IPS-18c (cell line): ENCODE results near the gene SP3.

Experiments
- H3K4me3 ChIP-seq: 2 replicates; pipeline ENCODE4 v1.7.0; 2013; ENCODE audit warnings: low read depth, mild to moderate bottlenecking, low read length, moderate library complexity; ENCODE audit not compliant: insufficient read depth
- H3K9me3 ChIP-seq: one replicate; pipeline ENCODE4 v1.6.1; 2013; ENCODE audit warnings: mild to moderate bottlenecking, low read length, moderate library complexity; ENCODE audit not compliant: control insufficient read depth, insufficient read depth

Gene SP3

DNA sequence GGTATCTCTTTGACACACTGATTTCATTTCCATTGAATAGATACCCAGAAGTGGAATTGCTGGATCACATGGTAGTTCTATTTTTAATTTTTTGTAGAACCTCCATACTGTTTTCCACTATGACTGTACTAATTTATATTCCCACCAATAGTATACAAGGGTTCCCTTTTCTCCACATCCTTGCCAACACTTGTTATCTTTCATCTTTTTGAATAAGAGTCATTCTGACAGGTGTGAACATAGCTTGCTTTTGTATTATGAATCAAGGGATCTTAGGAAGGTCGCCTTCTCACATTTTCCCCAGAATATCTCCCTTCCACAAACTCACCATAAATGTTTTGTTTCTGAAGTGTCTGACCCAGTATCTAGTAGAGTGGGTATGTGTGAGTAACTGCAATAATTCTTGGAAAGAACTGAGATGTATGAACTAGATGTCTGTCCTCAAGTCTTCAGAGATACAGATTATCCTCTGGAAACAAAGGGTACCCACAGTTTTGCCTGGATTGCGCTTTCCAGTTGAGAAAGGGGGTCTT lies 17.1 kb upstream of the SP3 start:
- no peaks in the 10 kb centered on the region for H3K9me3 ChIP-seq
- no peak overlapping the region for H3K4me3 ChIP-seq

DNA sequence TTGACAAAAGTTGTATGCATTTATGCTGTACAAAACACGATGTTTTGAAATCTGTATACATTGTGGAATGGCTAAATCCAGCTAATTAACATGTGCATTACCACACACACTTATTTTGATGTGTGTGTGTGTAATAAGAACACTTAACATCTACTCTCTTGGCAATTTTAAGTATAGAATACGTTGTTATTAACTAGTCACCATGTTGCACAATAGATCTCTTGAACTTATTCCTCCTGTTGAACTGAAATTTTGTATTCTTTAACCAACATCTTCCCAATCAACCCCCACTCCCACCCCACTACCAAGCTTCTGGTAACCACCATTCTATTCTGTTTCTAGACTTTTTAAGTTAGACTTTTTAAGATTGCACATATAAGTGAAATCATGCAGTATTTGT lies 16.3 kb upstream of the SP3 start:
- Histone ChIP-seq H3K4me3 (no peak overlapping the region), H3K9me3 (no peaks in the 10 kb centered on the region)

DNA sequence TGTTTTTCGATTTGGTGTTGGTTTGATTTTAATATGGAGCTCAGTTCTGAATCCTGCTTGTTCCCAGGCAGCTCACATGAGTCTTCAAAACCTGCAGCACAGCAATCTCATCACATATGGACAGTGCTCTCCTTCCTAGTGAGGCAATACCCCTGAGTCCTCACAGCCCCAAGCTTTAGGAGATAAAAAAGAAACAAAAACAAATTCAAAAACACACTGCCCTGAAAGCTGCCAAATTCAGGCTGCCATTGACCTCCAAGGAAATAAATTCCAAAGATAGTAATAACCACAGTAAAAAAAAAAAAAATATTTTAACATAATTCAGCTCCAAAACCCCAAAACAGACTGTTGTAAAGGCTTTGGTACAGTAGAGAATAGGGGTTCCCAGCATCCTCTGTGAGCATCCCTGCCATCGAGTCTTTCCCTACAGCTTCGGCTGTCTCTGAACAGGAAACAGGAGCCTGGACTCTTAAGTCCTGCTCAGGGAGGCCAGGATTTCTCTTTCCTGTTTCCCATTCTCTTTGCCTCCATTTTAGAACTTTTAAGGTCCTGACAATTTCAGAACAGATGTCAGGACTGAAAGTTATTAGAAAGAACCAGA lies 14.7 kb upstream of the SP3 start:
- Histone ChIP-seq H3K4me3 (no peak overlapping the region), H3K9me3 (no peaks in the 10 kb centered on the region)

DNA sequence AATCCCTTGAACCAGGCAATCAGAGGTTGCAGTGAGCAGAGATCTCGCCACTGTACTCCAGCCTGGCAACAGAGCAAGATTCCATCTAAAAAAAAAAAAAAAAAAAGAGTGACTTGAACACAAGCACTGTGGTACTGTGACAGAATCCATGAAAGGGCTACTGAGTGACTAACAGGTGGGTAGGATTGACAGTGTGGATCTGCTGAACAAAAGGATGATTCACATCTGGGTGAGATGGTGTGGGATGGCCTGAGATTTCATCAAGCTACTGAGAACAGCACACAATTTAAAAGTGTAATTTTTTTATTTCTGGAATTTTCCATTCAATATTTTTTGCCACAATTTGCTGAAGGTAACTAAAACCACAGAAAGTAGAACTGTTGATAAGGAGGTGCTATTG lies 13.3 kb upstream of the SP3 start:
- no peaks in the 10 kb centered on the region for H3K9me3 ChIP-seq
- H3K4me3 ChIP-seq, result no peak overlapping the region

DNA sequence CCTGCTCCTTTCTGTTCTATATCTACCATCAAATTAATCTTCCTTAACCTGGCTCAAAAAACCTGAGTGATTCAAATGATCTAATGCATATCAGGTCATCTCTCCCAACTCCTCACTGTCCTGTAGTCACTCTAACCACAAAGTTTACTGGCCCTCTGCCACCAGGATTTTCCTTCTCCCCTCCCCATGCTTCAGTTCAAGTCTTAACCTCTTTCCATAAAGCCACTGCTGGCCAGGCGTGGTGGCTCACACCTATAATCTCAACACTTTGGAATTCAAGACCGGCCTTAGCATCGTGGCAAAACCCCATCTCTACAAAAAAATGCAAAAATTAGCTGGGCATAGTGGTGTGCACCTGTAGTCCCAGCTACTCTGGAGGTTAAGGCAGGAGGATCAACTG lies 7.5 kb upstream of the SP3 start:
- H3K9me3 ChIP-seq, result no peaks in the 10 kb centered on the region

DNA sequence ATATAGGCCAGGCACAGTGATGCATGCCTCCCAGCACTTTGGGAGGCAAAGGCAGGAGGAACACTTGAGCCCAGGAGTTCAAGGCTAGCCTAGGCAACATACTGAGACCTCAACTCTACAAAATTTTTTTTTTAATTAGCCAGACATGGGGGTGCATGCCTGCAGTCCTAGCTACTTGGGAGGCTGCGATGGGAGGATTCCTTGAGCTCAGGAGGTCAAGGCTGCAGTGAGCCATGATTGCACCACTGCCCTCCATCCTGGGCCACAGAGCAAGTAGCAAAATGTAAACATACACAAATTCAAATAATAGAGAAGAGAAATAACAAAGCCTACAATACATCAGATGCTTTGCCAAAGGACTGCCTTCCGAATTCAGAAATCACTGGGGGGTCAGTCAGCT lies 7.0 kb upstream of the SP3 start:
- H3K4me3 ChIP-seq, result no peak overlapping the region
- H3K9me3 ChIP-seq, result no peaks in the 10 kb centered on the region

More for the DNA sequence above, 7.5 kb upstream of the SP3 start:
- H3K4me3 ChIP-seq, result no peak overlapping the region

DNA sequence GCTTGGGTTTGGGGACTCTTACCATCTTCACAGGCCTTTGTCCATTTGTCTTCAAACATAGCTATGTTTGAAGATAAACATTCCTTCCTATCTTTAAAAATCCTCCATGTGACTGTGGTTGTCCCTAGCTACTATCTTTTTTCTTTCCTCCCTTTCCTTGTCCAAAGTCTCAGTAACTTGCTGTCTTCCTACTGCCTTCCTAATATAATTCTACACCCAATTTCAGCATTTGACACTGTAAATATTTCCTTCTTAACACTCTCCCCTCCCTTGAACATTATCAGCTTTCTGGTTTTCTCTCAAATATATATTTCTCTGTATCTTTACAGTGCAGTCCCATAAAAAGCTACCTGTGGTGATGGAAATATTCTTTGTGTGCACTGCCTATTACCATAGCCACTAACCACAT lies 5.3 kb upstream of the SP3 start:
- Histone ChIP-seq H3K9me3 (no peaks in the 10 kb centered on the region), H3K4me3 (no peak overlapping the region)

DNA sequence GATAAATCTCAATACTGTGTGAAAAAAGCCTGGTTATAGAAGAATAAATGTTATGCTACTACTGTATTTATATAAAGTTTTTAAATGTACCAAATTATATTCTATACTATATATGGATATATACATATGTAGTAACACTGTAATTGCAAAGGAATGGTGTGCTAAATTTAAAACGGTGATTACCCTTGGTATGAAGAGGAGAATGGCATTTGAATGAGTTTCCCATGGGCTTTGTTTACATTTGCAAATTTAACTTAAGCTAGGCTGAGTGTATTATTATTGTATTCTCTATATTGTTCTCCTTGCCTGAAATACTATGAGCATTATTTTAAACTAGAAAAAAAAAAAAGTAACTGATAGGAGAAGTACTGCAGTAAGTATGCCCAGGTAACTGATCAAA lies 4.7 kb upstream of the SP3 start:
- Histone ChIP-seq H3K9me3 (peaks cover 2% of the 10 kb centered on the region), H3K4me3 (no peak overlapping the region)

DNA sequence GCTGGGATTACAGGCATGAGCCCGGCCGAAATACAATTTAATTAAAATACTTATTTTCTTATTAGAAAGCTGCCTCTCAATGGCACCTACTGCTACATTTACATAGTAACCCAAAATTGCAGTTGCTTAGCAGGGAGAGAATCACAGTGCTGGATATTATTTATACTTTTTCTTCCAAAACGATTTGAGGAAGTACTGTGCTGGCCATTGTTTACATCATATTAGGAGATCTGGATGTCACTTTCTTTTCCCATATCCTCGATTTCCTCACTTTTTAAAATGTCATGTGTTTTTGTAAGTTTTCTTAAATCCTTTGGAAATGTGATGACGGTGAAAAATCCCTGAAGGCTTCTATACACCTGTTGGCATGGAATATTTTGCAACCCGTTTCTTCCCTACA lies 3.4 kb upstream of the SP3 start:
- Histone ChIP-seq H3K9me3 (peaks cover 4% of the 10 kb centered on the region), H3K4me3 (no peak overlapping the region)

DNA sequence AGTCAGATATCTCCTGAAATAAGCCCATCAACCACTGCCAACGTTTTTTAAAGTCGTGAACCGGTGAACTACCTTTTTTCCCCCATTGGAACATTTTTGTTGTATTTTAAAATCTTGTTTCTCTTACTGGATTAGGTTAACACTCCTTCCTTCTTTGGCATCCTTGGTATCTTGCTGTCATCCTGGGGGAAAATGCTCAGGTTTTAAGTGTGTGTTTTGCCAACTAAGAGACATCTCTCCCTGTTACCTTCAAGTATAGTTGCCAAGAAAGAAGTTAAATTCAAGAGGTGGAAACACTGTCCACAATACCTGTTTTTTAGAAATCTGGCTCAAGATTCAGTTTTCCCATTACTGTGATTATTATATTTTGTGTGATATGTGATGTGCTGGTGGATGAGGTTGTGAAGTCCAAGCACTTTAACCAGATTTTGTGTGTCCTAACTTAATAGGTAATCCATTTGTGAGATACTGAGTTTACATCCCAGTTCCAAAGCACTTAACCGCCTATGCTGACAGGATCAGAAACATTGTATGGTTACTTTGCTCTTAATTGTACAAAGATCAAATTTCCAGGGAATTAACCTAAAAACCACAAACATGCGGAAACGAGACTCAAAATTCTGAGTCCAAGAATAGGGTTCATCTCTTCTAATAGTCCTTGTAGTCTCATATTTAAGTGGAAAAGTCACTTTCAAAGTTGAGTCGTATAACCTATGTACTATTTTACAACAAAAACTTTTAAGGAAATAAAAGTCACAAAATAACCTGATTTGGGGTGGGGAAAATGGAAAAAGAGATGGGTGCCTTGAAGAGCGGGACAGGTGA lies 1.3 kb upstream of the SP3 start:
- H3K4me3 ChIP-seq, result peak overlapping the region; percentile 96
- H3K9me3 ChIP-seq, result peaks cover 6% of the 10 kb centered on the region

DNA sequence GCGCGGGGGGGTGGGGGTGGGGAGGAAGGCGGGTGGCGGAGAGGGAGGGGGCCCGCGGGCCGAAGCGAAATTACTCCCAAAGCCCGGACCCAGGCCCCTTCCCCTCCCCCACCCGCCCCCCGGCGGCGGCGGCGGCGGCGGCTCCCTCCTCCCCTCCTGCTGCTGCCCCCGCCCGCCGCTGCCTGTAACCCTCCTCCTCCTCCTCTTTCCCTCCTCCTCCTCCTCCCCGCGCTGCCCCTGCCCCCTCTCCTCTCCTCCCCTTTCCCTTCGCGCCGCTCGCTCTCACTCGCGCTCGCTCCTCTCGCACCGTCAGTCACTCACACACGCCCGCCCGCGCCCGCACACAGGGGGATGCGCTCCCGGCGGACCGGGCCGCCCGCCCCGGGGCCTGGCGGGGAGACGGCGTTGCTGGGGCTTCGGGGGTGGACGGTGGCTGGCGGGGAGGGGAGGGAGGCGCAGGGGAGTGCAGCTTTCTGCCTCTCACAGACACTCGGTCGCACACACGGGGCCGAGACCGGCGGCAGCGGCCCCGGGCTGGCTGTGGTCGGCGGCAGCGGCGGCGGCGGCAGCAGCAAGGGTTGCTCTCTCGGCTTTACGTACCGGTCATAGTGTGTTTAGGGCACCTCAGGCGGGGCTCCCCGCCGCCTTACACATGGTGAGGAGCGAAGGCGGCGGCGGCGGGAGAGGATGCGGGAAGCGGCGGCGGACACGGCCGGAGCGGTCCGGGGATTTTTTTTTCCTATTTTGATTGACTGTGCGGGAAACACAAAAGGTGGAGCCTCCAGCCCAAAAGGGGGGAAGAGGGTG lies 405 bp downstream of the SP3 start:
- peaks cover 6% of the 10 kb centered on the region for H3K9me3 ChIP-seq
- H3K4me3 ChIP-seq, result peak overlapping the region; percentile 96

DNA sequence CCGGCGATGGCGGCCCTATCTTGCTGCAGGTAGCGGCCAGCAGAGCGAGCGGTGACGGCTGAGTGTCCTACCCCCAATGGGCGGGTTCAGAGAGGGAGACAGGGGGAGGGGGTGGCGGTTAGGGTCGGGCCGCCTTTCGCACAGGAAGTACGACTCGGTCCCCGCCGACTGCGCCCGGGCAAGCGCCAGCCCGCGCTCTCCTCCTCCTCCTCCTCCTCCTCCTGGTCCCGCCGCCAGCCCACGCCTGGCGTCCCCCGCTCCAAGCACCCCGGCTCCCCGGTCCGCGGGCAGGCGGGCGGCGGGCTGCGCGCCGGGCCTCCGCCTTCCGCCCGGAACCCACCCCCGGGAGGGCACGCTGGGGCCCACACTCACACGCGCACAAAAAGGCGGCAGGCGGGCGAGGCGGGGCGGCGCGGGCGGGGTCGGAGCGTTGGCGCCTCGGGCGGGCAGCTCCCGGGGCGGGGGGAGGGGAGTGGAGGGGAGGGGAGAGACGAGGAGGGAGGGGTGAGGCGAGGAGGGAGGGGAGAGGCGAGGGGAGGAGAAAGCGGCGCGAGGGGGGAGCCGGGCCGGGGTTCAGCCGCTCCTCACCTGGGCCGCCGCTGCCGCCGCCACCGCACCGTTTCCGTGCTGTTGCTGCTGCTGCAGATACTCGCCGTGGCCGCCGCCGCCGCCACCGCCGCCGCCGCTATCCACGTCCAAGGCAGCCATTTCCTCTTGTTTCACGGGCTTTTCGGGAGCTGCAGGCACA lies 1.2 kb downstream of the SP3 start:
- H3K9me3 ChIP-seq, result peaks cover 6% of the 10 kb centered on the region
- peak overlapping the region; percentile 82 for H3K4me3 ChIP-seq

DNA sequence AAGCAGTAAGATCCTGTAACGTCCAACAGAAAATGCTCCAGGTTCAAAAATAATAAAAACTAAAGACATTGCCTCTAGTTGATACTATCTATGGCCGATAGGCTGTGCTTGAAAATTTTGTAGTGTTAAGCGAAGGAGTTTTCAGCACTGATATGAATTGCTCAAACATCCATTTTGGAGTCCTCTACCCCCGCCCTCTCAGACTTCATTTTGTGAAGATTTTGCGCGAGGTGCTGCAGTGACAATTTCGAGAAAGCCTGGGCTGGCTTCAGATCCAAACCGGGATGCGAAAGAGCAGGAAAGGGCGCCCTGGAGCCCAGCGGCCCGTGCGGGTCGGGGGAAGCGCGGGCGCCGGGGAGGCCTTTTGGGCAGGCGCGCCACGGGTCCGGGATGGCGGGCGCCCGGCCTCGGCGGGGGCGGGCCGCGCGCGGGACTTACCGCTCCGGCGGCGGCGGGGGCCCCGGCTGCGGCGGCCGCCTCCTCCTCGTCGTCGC lies 1.8 kb downstream of the SP3 start:
- H3K9me3 ChIP-seq, result peaks cover 6% of the 10 kb centered on the region
- H3K4me3 ChIP-seq, result peak overlapping the region; percentile 82

DNA sequence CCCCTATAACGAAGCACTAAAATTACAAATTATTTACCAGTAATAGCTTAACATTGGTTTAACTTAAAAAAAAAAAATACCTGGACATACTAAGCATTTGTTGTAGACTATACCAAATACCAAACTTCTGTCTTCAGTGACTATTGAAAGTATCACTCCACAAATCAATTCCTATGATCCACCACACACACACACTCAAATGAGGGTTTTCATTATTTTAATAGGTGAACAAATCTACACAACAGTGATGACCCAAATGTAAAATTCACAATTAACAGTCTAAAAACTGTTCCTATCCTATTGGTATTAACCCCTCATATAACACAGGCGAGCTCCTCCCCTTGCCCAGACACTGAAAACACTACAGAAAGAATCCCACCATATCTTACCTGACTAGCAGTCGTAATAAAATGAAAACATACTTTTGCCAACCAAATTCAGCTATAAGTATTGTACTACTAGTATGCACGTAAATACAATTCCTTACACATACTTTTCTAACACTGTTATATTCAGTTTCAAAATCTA lies 2.5 kb downstream of the SP3 start:
- peak overlapping the region; percentile 82 for H3K4me3 ChIP-seq
- H3K9me3 ChIP-seq, result peaks cover 6% of the 10 kb centered on the region

DNA sequence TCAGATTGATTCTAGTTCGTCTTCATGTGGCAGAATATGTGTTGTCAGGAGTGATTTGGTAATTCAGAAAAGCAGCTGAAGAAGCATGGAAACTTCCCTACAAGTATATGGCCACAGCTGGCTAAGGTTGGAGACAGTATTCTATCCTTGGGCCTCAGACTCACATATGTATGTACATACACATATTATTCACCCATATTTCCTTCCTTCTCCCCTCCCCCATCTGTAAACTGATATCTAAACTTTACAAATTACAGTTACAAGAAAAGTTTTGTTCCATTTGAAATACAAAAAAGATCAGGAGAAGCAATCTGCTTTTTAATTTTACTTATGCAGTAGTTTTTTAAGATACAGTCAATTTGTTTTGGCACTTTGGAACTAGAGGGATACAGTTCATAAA lies 3.1 kb downstream of the SP3 start:
- peak overlapping the region; percentile 82; the same call in 1 of the 2 replicates for H3K4me3 ChIP-seq
- peaks cover 6% of the 10 kb centered on the region for H3K9me3 ChIP-seq

DNA sequence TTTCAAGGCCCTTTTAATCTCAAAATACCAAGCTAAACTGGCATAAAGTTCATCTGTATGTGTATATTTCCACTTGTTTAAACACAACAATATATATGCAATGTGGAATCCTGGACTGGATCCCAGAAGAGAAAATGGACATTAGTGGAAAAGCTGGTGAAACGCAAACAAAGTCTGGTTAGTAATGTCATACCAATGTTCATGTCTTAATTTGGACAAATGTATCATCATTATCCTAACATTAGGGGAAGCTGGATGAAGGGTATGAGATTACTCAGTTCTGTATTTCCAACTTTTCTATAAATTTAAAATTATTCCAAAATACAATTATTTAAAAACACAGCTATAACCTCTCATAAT lies 3.8 kb downstream of the SP3 start:
- H3K9me3 ChIP-seq, result peaks cover 6% of the 10 kb centered on the region
- no peak overlapping the region for H3K4me3 ChIP-seq

DNA sequence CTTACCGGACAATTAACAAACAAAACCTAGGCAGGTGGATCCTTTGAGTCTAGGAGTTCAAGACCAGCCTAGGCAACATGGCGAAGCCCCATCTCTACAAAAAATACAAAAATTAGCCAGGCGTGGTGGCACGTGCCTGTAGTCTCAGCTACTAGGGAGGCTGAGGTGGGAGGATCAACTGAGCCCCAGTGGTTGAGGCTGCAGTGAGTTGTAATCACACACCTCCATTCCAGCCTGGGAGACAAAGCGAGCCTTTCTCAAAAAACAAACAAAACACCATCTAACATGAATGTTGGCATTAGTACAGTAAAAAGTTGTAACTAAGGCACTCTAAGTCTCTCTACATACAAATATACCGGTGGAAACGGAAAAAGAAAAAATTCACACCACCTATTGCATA lies 5.3 kb downstream of the SP3 start:
- no peak overlapping the region for H3K4me3 ChIP-seq
- H3K9me3 ChIP-seq, result peaks cover 4% of the 10 kb centered on the region
